H1 (cell line): ENCODE results near the gene FUNDC2. TPM values are rescaled to one million over a fixed set of nuclear protein-coding genes. Genes with fewer than 3 reads are reported as not detected.

ENCODE experiments used
- BCL11A ChIP-seq, 2 experiments: IDR thresholded peaks; one replicate each; pipeline ENCODE4 v1.6.1; 2011; ENCODE audit warnings: low read depth in 2 of 2, low read length in 2 of 2, mild to moderate bottlenecking in 2 of 2
- CBX8 ChIP-seq: fragments of 300-800, 300-1000 bp; sonication (generic); IDR thresholded peaks from 2 replicates; pipeline ENCODE4 v1.7.1; 2016; ENCODE audit warnings: low read depth, low read length, borderline replicate concordance
- CEBPB ChIP-seq: IDR thresholded peaks from 2 replicates; pipeline ENCODE4 v1.6.1; 2012; ENCODE audit warnings: low read depth, low read length
- CREB1 ChIP-seq: IDR thresholded peaks from 2 replicates; pipeline ENCODE4 v1.6.1; 2012; ENCODE audit warnings: inconsistent platforms
- CTBP2 ChIP-seq: IDR thresholded peaks from 2 replicates; pipeline ENCODE4 v1.7.0; 2011; ENCODE audit warnings: borderline replicate concordance, mild to moderate bottlenecking, moderate library complexity, mixed read lengths, low read length; ENCODE audit not compliant: insufficient read depth, insufficient read length
- EGR1 ChIP-seq: IDR thresholded peaks from 2 replicates; pipeline ENCODE4 v1.6.1; 2011; ENCODE audit warnings: low read depth, low read length, borderline replicate concordance
- EP300 ChIP-seq, 2 experiments: IDR thresholded peaks; 1 replicate in 1 of 2; 2 replicates in 1 of 2; pipeline ENCODE4 v1.6.1; 2011 to 2012; ENCODE audit warnings: low read depth in 2 of 2, low read length in 2 of 2, mild to moderate bottlenecking in 2 of 2, borderline replicate concordance in 1 of 2, inconsistent platforms in 1 of 2, moderate library complexity in 1 of 2
- EZH2 ChIP-seq: fragments of 200-600 bp; sonication (generic); IDR thresholded peaks from 2 replicates; pipeline ENCODE4 v1.7.1; 2012; ENCODE audit warnings: low read depth, mild to moderate bottlenecking, moderate library complexity, low read length, inconsistent platforms; ENCODE audit not compliant: severe bottlenecking
- GABPA ChIP-seq: IDR thresholded peaks from 2 replicates; pipeline ENCODE4 v1.6.1; 2011; ENCODE audit warnings: mild to moderate bottlenecking, low read length, moderate library complexity, borderline replicate concordance; ENCODE audit not compliant: insufficient read depth
- JUN ChIP-seq: IDR thresholded peaks from 2 replicates; pipeline ENCODE4 v1.6.1; 2011; ENCODE audit warnings: low read depth, mild to moderate bottlenecking, improper control_type of control experiment, low read length
- JUND ChIP-seq: IDR thresholded peaks from 2 replicates; pipeline ENCODE4 v1.6.1; 2011; ENCODE audit warnings: mild to moderate bottlenecking, improper control_type of control experiment, low read length
- MAFK ChIP-seq: IDR thresholded peaks from 2 replicates; pipeline ENCODE4 v1.6.1; 2012; ENCODE audit warnings: low read depth, mild to moderate bottlenecking, improper control_type of control experiment, low read length
- NANOG ChIP-seq: IDR thresholded peaks from 2 replicates; pipeline ENCODE4 v1.6.1; 2011; ENCODE audit warnings: low read length, low read depth, mild to moderate bottlenecking, inconsistent platforms; ENCODE audit not compliant: insufficient read depth, poor library complexity, severe bottlenecking
- POLR2A ChIP-seq, 2 experiments: IDR thresholded peaks; 1 replicate in 1 of 2; 2 replicates in 1 of 2; pipeline ENCODE4 v1.6.1; 2011; ENCODE audit warnings: low read depth in 2 of 2, low read length in 2 of 2, mild to moderate bottlenecking in 2 of 2; ENCODE audit errors: control extremely low read depth in 1 of 2
- RAD21 ChIP-seq, 2 experiments: IDR thresholded peaks in 1 of 2; conservative IDR thresholded peaks in 1 of 2; 2 replicates each; pipeline ENCODE4 v1.6.1; 2011; ENCODE audit warnings: low read depth in 2 of 2, low read length in 2 of 2, improper control_type of control experiment in 1 of 2, inconsistent platforms in 1 of 2, mild to moderate bottlenecking in 1 of 2, moderate library complexity in 1 of 2
- RXRA ChIP-seq: IDR thresholded peaks from 2 replicates; pipeline ENCODE4 v1.6.1; 2011; ENCODE audit warnings: low read depth, mild to moderate bottlenecking, low read length, moderate library complexity; ENCODE audit not compliant: insufficient read depth
- SIRT6 ChIP-seq: IDR thresholded peaks from one replicate; pipeline ENCODE4 v1.7.1; 2012; ENCODE audit warnings: low read length, inconsistent platforms
- SIX5 ChIP-seq: IDR thresholded peaks from 2 replicates; pipeline ENCODE4 v1.6.1; 2011; ENCODE audit warnings: mild to moderate bottlenecking, low read depth, low read length
- SP1 ChIP-seq: IDR thresholded peaks from 2 replicates; pipeline ENCODE4 v1.6.1; 2011; ENCODE audit warnings: low read depth, low read length
- SRF ChIP-seq: IDR thresholded peaks from 2 replicates; pipeline ENCODE4 v1.6.1; 2011; ENCODE audit warnings: mild to moderate bottlenecking, low read depth, low read length, moderate library complexity
- SUZ12 ChIP-seq: fragments of 200-600 bp; sonication (generic); IDR thresholded peaks from 2 replicates; pipeline ENCODE4 v1.6.1; 2012; ENCODE audit warnings: mild to moderate bottlenecking, inconsistent platforms, low read length, moderate library complexity, mixed read lengths
- TAF1 ChIP-seq: IDR thresholded peaks from 2 replicates; pipeline ENCODE4 v1.6.1; 2011; ENCODE audit warnings: mild to moderate bottlenecking, low read depth, low read length
- TAF7 ChIP-seq: optimal IDR thresholded peaks from 2 replicates; pipeline ENCODE3; 2011; ENCODE audit warnings: low read depth, mild to moderate bottlenecking, inconsistent platforms, low read length, moderate library complexity, borderline replicate concordance
- TEAD4 ChIP-seq: IDR thresholded peaks from 2 replicates; pipeline ENCODE4 v1.6.1; 2012; ENCODE audit warnings: low read depth, low read length, inconsistent platforms, mixed read lengths
- polyA plus RNA-seq, 7 experiments: library from polyadenylated mRNA; depleted of rRNA in 3 of 7; stranded (reverse) in 5 of 7; unstranded in 2 of 7; fragments of >200 nt in 5 of 7; fragments of 200-250 nt in 2 of 7; gene quantifications; 1 replicate in 5 of 7; 2 replicates in 1 of 7; 4 replicates in 1 of 7; pipeline versions ENCODE4 v1.2.1 to v1.2.3, GENCODE V29; 2011 to 2013; ENCODE audit warnings: missing spikeins in 2 of 7, mixed read lengths in 2 of 7
- total RNA-seq: library from RNA; stranded (reverse); fragmentation: NEBNext Ultra II Directional; extraction: Animal tissue kit (Norgen Biotek cat#: 25700); gene quantifications from 2 replicates; pipeline ENCODE4 v1.2.1, GENCODE V29; 2021
- TF ChIP-seq, protein P1 (sequence below): IDR thresholded peaks from 2 replicates; pipeline ENCODE4 v1.6.1; 2012; ENCODE audit warnings: inconsistent platforms

FUNDC2 gene
- total and polyA plus RNA-seq, 2 of the 8 experiments (the other 6 are each of a cell fraction or from before 2014, with no cell fraction given), result 67.7 to 93.7 TPM

DNA sequence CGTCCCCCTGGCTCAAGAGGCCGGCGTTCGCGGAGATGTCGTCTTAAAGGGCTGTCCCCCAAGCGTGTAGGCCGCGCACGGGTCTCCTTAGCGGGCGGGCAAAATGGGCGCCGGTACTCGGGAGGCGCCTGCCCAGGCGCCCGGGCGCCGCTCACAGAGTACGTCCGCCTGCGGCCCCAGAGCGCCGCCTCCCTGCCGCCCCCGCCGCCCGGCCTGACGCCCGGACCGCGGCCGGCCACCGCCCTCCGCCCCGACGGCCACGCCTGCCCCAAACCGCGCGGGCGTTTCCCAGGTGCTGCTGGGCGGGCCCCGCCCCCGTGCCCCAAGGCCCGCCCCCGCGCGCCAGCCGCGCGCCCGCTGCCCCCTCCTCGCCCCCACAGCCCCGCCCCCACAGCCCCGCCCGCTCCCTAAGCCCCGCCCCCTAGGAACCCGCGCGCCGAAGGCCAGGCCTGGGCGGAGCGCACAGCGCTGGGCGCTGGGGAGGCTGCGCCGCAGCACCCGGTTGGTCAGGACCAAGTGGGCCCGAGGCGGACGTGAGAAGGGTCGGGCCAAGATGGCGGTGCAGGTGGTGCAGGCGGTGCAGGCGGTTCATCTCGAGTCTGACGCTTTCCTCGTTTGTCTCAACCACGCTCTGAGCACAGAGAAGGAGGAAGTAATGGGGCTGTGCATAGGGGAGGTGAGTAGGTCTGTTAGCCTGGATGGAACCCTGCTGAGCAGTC is 44.5 kb downstream of the FUNDC2 start, which contains the start of the genes BRCC3, CMC4 and MTCP1 (continued):
- TF ChIP-seq CBX8 (no peak), SIRT6 (no peak), TAF7 (peak; percentile 59), POLR2A (IDR thresholded peaks at IDR 0.05; ENCODE audit: control extremely low read depth in 1 of 2, low read depth in 2 of 2, low read length in 2 of 2) (peak; percentile 9 to 80), MAFK (no peak), SIX5 (no peak), TEAD4 (no peak), JUND (no peak), SP1 (no peak), TAF1 (peak; percentile 86), CREB1 (peak; percentile 41; the same call in 1 of the 2 replicates), EGR1 (peak; percentile 75; the same call in 1 of the 2 replicates), CTBP2 (no peak), EZH2 (no peak), EP300 (IDR thresholded peaks at IDR 0.05; ENCODE audit: borderline replicate concordance in 1 of 2, low read depth in 2 of 2, low read length in 2 of 2) (no peak), BCL11A (IDR thresholded peaks at IDR 0.05; ENCODE audit: low read depth in 2 of 2, low read length in 2 of 2) (no peak), NANOG (no peak), RXRA (no peak), GABPA (no peak), CEBPB (no peak), RAD21 (IDR thresholded peaks at IDR 0.05 in 1 of 2, conservative IDR thresholded peaks at IDR 0.05 in 1 of 2; ENCODE audit: low read depth in 2 of 2, low read length in 2 of 2) (no peak), SRF (no peak), SUZ12 (no peak), JUN (no peak)
- TF ChIP-seq, protein P1, sequence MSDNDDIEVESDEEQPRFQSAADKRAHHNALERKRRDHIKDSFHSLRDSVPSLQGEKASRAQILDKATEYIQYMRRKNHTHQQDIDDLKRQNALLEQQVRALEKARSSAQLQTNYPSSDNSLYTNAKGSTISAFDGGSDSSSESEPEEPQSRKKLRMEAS, result peak; percentile 26; the same call in 1 of the 2 replicates
